CD4-positive, alpha-beta T cell treated with Interferon gamma for 1 hour (primary cell): Measurements from ENCODE around the gene FBXO45.
"Not testable (repeated sequence)": the region's sequence is repeated elsewhere in the genome, so short reads cannot be mapped to it uniquely, and the experiment has no call there.

ENCODE experiments used
- DNase-seq: peaks from one replicate; pipeline ENCODE4 v3.0.0-alpha.2; 2020

FBXO45 gene

DNA sequence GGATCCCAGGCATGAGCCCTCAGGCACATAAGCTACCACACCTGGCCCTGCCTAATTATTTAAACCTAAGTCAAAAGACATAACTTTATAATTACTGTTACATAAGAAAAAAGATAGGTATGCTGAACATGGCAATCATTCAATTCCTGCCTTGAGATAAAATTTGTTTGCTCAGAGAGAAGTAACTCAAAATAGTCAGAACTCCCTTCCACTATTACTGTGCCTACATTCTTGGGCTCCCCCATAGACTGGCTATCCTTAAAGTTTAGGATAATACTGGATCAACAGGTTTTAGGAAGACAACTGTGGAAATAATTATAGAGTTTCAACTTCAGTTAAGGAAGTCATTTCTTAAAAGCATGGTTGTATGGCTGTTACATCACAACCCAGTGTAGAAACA is 10.0 kb upstream of the FBXO45 start:
- DNase-seq: no peak

DNA sequence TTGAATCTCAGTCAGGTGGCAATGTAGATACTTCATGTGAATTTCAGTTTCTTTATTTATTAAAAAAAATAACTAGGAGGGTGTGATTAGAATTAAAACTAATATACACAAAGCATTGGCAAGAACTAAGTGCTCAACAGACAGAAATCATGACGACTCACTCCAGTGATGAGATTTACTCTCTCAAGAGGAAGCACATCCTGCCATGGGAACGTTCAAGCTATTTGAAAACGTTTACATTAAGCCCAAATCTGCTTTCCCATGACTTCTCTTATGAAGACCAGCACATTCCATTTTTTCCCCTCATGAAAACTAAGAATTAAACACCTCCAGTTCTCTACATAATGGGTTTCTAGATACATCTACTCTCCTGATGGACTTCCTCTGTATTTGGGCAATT is 8.6 kb upstream of the FBXO45 start:
- DNase-seq: no peak

DNA sequence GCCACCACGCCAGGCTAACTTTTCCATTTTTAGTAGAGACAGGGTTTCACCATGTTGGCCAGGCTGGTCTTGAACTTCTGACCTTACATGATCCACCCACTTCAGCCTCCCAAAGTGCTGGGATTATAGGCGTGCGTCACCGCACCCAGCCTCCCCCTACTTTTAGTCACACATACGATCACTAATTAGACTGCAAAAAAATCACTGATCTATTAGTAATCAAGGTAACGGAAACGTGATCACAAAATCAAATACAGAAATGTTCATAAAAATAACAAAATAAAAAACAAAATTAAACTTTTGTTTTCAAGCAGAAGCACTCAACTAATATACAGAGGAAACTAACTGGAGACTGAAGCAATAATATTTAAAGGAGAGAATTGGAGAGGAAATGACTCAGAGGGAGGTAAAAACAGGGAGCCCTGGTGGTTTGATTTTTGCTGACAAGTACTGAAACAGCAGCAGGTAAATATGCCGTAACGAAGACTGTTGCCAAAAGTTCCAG is 4.7 kb upstream of the FBXO45 start:
- DNase-seq: no peak

DNA sequence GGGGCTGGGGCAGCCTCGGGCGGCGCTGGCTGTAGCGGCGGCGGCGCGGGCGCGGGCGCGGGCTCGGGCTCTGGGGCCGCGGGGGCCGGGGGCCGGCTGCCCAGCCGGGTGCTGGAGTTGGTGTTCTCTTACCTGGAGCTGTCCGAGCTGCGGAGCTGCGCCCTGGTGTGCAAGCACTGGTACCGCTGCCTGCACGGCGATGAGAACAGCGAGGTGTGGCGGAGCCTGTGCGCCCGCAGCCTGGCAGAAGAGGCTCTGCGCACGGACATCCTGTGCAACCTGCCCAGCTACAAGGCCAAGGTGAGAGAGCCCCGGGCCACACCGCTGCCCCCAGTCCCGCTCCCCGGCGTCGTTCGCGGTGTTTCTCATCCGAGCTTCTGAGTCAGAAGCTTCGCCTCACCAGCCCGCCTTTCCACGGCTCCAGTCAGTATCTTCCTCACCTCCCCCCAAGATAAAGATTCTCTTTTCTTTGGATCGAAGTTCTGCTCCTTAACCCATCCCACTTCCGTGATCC is 600 bp downstream of the FBXO45 start:
- DNase-seq: peak; percentile 44

DNA sequence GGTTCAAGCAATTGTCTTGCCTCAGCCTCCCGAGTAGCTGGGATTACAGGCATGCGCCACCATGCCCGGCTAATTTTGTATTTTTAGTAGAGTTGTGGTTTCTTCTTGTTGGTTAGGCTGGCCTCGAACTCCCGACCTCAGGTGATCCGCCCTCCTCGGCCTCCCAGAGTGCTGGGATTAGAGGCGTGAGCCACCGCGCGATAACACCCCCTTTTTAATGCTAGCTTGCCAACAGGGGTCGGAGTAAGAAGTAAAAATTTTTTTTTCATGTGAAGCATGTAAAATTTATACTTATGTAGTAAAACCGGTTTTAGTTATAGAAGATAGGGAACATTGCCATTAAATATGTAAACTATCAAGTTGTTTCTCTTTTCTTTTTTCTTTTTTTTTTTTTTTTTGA is 1.9 kb downstream of the FBXO45 start:
- DNase-seq: not testable (repeated sequence)

DNA sequence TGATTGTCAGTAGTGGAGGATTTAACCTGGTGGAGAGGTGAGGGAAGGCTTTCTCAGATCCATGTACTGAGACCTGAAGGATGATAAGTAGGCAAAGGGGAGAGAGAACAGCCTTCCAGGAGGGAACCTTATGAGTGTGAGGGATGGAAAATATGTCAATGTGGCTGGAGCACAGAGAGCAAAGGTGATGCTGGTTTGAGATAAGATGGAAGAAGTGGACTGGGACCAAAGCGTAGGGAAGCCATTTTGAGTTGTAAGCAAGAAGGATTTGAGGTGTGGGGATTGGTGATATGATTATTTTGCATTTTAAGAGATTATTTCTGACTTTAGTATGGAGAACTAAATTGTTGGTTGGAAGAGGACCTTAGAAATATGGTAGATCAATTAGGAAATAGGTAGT is 3.9 kb downstream of the FBXO45 start:
- DNase-seq: no peak

DNA sequence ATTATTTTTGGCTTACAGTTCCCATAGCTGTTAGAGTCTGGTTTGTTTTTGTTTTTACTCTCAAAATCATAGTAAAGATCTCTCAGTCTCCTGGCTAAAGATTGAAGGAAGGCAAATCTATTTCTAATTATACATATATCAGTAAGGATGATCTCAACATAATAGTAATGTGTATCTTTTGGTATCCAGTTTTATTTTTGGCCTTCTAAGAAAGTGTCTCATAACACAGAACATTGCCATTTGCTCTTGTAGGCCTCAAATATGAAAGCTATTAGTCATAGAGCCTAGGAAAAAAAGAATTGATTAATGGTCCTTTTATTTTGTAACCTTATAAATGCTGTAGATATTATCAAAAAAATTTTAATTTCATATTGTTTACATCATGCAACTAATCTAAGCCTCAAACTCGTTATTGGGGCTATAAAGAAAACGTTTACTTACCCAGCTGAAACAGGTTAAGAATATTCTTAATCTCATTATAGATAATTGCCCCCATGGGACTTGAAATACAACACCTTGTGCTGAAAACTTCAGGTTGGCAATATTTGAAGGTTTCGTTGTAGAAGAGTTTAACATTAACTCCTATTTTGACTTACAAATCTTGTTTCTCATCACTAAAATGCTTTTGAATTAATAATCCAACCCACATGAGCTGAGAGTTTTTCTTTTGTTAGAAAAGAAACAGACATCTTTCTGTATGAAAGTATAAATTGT is 16.7 kb downstream of the FBXO45 start:
- DNase-seq: no peak

DNA sequence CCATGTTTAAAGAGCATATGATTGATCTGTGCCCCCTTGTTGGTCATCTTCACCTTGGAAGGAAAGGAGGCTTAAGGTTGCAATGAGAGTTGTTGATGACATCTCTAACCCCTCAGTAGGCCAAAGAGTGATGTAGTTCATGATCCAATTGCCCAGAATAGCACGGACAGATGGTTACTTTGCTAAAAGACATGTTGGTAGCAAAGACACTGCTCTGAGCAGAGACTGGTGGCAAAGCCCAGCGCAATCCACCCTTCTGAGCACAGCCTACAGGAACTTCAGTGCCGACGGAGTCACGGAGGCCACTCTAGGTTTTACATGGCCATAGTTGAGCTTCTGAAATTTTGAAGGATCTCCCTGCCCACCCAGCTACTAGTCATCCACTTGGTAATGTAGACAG is 21.8 kb downstream of the FBXO45 start:
- no peak for DNase-seq

DNA sequence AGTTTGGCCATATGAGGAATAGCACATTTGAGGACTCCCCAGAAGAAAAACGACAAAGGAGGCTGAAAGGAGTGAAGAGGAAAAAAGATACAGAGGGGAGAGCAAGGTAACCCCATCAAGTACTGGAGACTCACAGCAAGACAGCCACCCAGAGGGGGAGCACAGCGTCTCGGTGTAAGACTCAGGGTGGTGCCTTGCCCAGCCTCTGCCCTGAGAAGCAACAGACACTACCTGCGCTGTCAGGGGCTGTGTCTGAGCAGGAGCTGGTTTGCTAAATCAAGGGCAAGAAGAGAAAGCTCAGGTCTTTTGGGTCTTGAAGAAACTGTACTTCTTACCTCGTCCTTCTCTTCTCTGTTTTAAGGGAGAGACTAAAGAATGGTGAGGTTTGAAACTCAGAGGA is 27.9 kb downstream of the FBXO45 start:
- DNase-seq: no peak

DNA sequence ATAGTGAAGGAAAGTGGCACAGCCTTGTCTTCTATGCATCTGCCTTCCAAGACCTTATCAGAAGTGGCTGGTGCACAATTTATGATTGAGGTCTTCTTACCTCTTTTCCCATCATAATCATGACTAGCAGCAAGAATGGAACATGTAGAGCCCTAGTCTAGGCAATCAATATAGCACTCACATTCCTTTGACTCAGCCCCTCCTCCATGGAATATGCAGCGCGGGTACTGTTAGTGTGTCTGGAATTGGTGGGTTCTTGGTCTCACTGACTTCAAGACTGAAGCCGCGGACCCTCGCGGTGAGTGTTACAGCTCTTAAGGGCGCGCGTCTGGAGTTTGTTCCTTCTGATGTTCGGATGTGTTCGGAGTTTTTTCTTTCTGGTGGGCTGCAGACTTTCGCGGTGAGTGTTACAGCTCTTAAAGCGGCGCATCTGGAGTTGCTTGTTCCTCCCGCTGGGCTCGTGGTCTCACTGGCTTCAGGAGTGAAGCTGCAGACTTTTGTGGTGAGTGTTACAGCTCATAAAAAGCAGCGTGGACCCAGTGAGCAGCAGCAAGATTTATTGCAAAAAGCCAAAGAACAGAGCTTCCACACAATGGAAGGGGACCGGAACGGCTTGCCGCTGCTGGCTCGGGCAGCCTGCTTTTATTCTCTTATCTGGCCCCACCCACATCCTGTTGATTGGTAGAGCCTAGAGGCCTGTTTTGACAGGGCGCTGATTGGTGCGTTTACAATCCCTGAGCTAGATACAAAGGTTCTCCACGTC is 29.7 kb downstream of the FBXO45 start:
- peak; percentile 66 for DNase-seq

DNA sequence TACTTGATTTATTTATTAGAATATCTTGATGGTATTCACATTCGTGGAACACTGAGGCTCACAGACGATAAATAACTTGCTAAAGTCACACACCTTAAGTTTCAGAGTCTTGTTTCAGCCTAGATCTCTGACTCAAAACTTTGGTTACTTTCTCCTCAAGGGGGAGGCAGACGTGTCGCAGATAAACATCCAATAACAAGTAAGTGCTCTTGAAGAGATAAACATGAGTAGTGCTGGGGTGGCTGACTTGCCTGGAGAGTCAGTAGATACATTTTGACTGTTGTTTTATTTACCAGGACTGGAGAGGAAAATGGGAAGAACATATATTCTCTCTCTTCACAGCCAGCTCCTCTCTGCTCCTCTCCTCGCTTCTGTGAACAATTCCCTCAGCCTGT is 31.3 kb downstream of the FBXO45 start:
- DNase-seq: no peak

DNA sequence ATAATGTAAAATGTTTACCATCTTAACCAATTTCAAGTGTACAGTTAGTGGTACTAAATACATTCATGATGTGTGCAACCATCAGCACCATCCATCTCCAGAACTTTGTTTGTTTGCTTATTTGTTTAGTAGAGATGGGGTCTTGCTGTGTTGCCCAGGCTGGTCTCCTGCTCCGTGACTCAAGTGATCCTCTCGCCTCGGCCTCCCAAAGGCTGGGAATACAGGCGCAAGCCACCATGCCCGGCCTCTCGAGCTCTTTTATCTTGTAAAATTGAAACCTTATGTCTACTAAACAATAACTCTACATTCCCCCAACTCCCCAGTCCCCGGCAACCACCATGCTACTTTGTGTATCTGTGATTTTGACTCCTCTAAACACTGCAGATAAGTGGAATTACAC is 31.9 kb downstream of the FBXO45 start:
- DNase-seq: no peak

DNA sequence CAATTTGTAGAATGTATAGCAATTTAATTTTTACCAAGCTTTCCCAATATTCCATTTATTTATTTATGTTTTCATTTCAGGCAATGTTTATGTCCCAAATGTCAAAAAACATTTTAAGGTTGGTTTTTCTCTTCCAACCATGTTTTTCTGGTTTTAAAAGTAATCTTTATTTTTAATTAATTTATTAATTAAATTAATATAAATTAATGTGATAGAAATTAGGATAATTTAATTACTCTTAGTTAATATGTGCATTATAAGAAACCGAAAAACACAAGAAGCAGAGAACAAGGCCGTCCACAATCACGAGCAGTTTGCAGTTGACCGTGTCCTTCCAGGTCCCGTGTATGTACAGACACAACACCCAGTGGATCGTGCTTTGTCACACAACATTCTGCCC is 34.2 kb downstream of the FBXO45 start:
- DNase-seq: no peak

DNA sequence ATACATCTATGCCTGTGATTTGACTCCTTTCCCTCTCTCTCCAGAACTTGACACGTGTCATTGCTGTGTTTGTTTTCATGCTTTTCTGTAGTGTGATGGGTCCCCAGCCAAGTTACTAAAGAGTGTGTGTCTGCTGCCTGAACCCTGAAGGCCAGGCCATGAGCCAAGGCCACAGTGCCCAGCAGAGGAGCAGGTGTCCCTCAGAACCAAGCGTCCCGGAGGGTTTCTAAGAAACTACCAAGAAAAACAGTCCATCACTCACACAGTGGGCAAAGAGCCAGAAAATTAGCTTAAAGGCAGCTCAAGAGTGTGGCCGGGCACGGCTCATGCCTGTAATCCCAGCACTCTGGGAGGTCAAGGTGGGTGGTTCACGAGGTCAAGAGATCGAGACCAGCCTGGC is 35.2 kb downstream of the FBXO45 start:
- DNase-seq: no peak

DNA sequence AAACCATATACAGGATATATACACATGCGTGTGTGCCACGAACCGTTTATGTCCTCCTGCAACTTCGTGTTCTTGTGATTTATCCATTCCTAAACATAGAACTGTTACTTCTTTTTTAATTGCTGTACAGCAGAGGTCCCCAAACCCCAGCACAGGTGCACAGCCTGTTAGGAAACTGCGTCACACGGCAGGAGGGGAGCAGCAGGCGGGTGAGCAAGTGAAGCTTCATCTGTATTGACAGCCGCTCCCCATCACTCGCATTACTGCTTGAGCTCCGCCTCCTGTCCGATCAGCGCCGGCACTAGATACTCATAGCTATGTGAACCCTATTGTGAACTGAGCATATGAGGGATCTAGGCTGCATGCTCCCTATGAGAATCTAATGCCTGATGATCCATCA is 36.1 kb downstream of the FBXO45 start:
- peak; percentile 78 for DNase-seq

DNA sequence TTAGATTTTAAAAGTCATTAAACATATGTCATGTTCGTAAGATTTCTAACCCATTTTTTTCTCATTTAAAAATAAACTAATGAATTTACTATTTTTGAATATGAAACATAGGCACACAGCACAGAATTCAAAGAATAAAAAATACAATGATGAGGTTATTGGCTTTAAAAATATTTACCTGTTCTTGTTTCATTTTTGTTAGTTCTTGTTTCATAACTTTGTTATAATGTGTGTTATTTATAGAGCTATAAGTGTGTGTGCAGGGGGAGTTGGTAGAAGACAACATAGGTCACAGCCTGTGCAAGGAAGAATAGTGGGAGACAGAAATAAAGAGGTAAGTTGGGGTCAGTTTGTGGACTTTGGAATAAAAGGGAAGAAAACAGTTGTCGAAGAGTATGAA is 40.2 kb downstream of the FBXO45 start:
- DNase-seq: no peak

DNA sequence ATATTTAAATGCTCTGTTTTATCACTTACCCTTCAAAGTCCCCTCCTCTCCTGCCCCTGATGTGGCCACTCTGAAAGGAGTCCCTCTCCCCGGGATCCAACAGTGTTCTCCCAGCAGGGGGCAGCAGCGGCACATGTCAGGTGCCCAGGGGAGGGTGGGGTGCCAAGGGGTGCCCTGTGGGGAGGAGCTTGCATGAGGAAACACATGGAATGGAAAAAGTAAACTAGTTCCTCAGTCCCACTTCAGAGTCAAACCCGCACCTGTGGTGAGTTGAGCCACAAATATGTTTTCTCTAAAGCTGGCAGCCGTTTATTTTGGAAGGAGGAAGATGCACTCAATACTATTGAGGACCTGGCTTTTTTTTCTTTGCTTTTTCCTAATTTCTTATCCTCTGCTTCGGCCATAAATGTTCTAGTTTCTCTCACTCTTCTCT is 40.9 kb downstream of the FBXO45 start:
- DNase-seq: peak; percentile 90

DNA sequence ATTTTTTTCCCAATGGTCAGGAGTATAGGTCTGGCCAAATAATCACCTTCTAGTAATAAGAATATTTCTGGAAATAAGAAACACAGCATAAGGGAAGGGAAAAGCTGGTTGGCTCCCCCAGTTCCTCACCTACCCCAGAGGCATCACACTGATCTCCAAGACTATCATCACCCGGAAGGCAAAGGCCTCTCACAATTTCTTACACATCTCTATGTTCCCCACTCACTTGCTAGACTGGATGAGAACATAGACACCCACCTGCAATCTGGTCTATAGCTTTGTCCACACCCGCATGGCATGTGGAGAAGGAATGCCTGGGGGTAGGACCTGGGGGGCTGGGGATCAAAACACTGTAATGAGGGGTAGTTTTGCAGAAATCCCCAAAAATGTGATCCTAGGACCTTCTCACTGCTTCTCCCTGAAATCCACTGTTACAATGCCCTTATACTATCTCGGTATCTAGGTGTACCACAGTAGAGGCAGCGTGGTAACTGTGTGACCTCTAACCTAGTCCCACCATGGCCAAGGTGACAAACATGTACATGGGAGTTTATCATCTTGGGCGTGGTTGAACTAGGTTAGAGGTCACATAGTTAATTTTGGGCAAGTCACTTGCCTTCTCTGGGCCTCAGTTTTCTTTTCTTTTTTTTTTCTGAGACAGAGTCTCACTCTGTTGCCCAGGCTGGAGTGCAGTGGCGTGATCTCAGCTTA is 41.5 kb downstream of the FBXO45 start:
- no peak for DNase-seq

DNA sequence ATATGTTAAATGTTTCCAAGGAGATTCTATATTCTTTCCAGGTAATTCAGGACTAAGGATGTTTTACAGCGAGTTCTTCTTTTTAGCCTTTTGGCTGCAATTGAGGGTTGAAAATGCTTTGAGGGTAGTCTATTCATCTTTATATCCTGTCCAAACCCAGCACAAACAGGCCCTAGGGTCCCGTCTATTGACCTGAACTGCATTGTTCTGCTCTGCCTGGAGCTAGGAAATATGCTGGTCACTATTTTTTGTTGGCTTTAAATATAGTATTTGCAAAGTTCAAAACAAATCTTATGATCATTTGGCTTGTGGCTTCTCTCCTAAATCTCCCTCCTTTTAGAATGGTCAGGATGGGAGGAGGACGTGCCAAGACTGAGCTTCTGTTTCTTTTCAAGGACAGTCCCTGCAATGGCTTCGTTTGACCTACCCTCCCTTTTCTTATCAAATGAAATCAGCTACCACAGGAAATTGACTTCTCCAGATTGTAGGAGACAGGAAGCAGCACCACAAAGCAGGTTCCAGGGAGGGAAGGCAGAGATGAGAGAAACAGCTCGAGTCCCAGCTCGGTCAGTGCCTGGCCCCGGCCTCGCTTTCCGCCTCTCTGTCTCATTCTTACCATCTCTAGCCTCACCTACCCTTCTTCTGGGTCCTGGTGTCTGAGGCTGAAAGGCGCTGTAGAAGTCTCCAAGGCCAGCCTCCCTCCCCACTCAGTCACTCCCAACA is 43.5 kb downstream of the FBXO45 start:
- no peak for DNase-seq

DNA sequence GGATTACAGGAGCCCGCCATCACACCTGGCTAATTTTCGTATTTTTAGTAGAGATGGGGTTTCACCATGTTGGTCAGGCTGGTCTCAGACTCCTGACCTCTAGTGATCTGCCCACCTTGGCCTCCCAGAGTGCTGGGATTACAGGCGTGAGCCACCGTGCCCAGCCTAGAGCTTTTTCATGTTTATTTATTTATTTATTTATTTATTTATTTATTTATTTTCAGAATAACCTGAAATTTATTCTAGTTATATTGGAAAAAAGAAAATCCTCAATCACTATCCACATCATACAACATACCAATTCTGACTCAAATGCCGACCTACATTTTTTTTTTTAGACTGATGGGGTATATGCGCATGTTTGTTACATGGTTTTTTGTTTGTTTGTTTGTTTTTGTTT is 46.8 kb downstream of the FBXO45 start:
- DNase-seq: not testable (repeated sequence)

DNA sequence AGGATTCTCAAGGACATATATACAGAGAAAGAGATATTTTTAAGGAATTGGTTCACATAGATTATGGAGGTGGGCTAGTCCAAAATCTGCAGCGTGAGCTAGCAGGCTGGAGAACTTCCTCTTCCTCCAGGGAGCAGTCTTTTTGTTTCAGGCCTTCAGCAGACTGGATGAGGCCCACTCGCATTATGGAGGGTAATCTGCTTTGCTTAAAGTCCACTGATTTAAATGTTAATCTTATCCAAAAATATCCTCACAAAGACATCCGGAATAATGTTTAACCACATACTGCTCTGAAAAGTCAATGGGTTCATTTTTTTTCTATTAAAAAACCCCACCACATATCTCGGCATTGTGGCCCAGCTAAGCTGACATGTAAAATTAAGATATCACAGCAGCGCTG is 48.8 kb downstream of the FBXO45 start:
- DNase-seq: no peak

DNA sequence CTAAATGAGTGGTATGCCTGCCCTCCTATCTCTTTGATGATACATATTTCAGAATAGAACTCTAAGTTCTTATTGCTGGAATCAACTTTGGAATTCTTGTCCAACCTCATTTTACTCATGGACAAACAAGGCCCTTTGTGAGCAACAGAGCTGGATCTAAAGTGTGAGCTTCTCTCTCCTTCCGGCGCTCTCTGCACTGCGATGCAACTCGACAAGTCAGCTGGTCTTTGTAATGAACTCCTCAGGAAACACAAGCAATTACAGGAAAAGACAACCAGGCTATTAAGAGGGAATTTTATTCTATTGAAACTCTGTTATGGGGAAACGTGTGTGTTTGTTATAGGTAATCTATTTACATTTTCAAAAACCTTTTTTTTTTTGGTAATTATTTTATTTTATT is 50.8 kb downstream of the FBXO45 start:
- no peak for DNase-seq

DNA sequence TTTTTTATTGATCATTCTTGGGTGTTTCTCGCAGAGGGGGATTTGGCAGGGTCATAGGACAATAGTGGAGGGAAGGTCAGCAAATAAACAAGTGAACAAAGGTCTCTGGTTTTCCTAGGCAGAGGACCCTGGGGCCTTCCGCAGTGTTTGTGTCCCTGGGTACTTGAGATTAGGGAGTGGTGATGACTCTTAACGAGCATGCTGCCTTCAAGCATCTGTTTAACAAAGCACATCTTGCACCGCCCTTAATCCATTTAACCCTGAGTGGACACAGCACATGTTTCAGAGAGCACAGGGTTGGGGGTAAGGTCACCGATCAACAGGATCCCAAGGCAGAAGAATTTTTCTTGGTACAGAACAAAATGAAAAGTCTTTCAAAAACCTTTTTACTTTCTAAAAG is 51.2 kb downstream of the FBXO45 start:
- not testable (repeated sequence) for DNase-seq
